ENCODE measurements around the gene DMRTC1B.
"Not testable (repeated sequence)": the region's sequence is repeated elsewhere in the genome, so short reads cannot be mapped to it uniquely, and the experiment has no call there.

- not testable (repeated sequence) for TF ChIP-seq CTCF, POLR2A (IDR thresholded peaks at IDR 0.05)
Observed at GRCh38 chrX:72830701-72831100, 54.0 kb downstream of the DMRTC1B start.

All from heart left ventricle (tissue), 13 donors.